Measurements from ENCODE around the gene EPN2.

The EPN2 gene

GRCh38 chr17:19313746-19314651, 76.8 kb downstream of the EPN2 start:
- DNase-seq = no peak

- DNase-seq = no peak
These were observed 77.9 kb downstream of the EPN2 start for GRCh38 chr17:19315104-19315503.

- DNase-seq = no peak
These were observed 79.7 kb downstream of the EPN2 start for GRCh38 chr17:19316761-19317358.

- DNase-seq = peak; percentile 70
These were observed 80.4 kb downstream of the EPN2 start for GRCh38 chr17:19317359-19318095.

- no peak for DNase-seq
These were observed 81.4 kb downstream of the EPN2 start for GRCh38 chr17:19318611-19319010.

GRCh38 chr17:19319771-19320505, 82.8 kb downstream of the EPN2 start:
- DNase-seq = no peak

GRCh38 chr17:19320876-19321275, 83.7 kb downstream of the EPN2 start:
- DNase-seq = no peak

GRCh38 chr17:19321481-19322128, 84.4 kb downstream of the EPN2 start:
- DNase-seq = no peak

GRCh38 chr17:19322129-19322505, 85.0 kb downstream of the EPN2 start:
- DNase-seq = no peak

- DNase-seq = no peak
These were observed 85.7 kb downstream of the EPN2 start for GRCh38 chr17:19322861-19323260.

- no peak for DNase-seq
These were observed 88.4 kb downstream of the EPN2 start for GRCh38 chr17:19325542-19325941.

GRCh38 chr17:19327031-19327783, 90.0 kb downstream of the EPN2 start:
- peak; percentile 86 for DNase-seq

GRCh38 chr17:19328441-19329061, 91.4 kb downstream of the EPN2 start:
- no peak for DNase-seq

GRCh38 chr17:19329136-19329535, 92.0 kb downstream of the EPN2 start:
- DNase-seq = no peak

GRCh38 chr17:19329839-19330238, 92.7 kb downstream of the EPN2 start:
- no peak for DNase-seq

GRCh38 chr17:19330271-19330670, 93.1 kb downstream of the EPN2 start:
- no peak for DNase-seq

GRCh38 chr17:19331134-19331533, 94.0 kb downstream of the EPN2 start:
- DNase-seq = peak; percentile 89

- DNase-seq = no peak
These were observed 94.5 kb downstream of the EPN2 start for GRCh38 chr17:19331543-19332245.

- DNase-seq = no peak
These were observed 95.4 kb downstream of the EPN2 start for GRCh38 chr17:19332371-19333131.

- DNase-seq = no peak
These were observed 95.9 kb downstream of the EPN2 start for GRCh38 chr17:19333132-19333440.
